Medulla oblongata (tissue), 1 donor: ENCODE measurements around the gene NCOR2.

Source experiments
- DNase-seq: peaks from one replicate; pipeline ENCODE4 v3.0.0-alpha.2; 2015; ENCODE audit errors: extremely low spot score

Gene NCOR2

GRCh38 chr12:124525927-124526692 is 41.3 kb downstream of the NCOR2 start:
- DNase-seq, result no peak

DNA sequence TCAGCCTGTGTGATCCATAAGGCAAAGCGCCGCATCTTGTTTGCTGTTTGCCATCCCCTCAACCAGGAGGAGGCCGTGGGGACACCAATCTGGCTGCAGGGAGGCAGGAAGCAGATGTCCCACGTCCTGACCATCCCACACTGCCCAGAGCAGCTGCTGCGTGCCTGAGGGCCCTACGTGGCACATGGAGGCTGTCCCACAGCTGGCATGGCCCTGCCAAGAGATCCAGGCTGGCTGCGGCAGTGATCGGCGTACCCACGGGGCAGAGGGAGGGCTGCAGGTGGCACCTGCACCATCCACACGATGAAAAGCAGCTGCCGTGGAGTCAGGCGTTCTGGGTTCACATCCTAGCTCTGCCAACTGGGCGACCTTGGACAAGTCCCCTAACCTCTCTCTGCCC is 42.0 kb downstream of the NCOR2 start:
- DNase-seq, result no peak

- DNase-seq, result no peak
Measured at GRCh38 chr12:124524231-124524925, 43.0 kb downstream of the NCOR2 start.

- DNase-seq, result no peak
Measured at GRCh38 chr12:124523071-124523470, 44.3 kb downstream of the NCOR2 start.

- DNase-seq, result no peak
Measured at GRCh38 chr12:124520907-124521306, 46.5 kb downstream of the NCOR2 start.

- DNase-seq, result no peak
Measured at GRCh38 chr12:124520265-124520701, 47.1 kb downstream of the NCOR2 start.

DNA sequence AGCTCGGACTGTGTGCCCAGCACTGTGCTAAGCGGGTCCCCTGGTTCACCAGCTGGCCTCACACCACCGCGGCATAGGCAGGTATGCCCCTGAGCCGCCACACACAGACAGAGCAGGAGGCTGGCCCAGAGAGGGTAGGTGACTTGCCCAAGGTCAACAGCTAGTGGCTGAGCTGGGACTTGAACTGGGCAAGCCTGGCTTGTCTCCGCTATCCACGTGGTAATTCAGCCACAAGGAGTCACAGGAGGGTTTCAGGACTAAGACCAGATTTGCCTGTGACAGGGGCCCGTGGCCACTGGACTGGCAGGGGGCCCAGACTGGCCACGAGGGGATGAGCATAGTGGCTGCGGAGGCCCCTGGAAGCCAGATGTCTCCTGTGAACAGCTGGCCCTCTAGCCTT is 47.7 kb downstream of the NCOR2 start:
- no peak for DNase-seq

DNA sequence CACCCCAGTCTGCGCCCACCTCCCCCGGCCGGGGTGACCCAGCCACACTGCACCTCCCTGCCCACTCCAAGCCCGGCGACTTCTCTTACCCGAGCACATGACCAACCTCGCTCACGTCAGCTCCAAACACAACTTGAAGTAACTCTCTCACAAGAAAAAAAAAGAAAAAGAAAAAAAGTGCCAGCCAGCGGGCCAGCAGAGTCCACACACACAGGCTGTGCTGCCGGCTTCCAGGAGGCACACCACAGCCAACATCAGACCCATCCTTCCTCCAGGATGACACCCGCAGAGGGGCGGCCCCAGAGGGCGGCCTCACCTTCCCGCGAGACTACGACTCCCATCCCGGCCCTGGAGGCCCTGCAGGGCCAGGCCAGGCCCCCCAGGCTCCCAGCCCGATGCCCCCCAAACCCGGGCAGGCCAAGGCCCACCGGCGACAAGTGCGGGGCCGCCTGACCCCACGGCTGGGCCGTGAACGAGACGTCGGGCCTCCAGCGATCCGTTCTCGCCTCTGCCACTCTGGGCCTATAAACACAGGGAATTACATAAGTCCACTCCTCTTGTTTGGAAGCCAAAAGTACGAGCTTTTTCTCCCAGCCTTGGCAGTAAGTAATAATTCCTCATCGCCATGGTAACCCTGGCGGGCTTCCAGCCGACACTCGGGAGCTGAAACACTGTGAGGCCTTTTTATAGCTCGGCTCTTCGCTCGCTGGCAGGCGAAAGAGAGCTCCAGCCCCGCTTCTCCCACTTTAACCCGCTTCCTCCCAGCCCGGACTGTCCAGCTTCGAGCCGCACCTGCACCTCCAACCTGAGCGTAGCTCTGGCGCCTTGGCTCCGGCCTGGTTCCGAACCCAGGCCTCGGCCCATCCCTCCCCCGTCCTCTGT is 49.1 kb downstream of the NCOR2 start:
- peak; percentile 99 for DNase-seq
